BLaER1 treated with 17β-estradiol and CSF1 and Interleukin-3, amounts not matched to agents 10 nM and 100 nM (cell line): Measurements from ENCODE around the gene DEFB119.
"Not testable (repeated sequence)": the region's sequence is repeated elsewhere in the genome, so short reads cannot be mapped to it uniquely, and the experiment has no call there.

Experiments used
- H3K27ac ChIP-seq, 11 experiments: shearing (Covaris generic); formaldehyde crosslinking; 2 replicates each; pipeline ENCODE4 v1.8.1; 2022
- H3K27me3 ChIP-seq, 11 experiments: shearing (Covaris generic); formaldehyde crosslinking; 2 replicates each; pipeline ENCODE4 v1.8.1; 2022
- H3K36me3 ChIP-seq, 11 experiments: shearing (Covaris generic); formaldehyde crosslinking; 2 replicates each; pipeline ENCODE4 v1.8.1; 2022
- H3K4me1 ChIP-seq, 10 experiments: shearing (Covaris generic); formaldehyde crosslinking; 2 replicates each; pipeline ENCODE4 v1.8.1; 2022
- H3K4me2 ChIP-seq, 11 experiments: shearing (Covaris generic); formaldehyde crosslinking; 2 replicates each; pipeline ENCODE4 v1.8.1; 2022
- H3K4me3 ChIP-seq, 10 experiments: shearing (Covaris generic); formaldehyde crosslinking; 2 replicates each; pipeline ENCODE4 v1.8.1; 2022
- H3K9ac ChIP-seq, 11 experiments: shearing (Covaris generic); formaldehyde crosslinking; 2 replicates each; pipeline ENCODE4 v1.8.1; 2022
- H3K9me3 ChIP-seq, 11 experiments: shearing (Covaris generic); formaldehyde crosslinking; replicated peaks in 1 of 11; 2 replicates each; pipeline ENCODE4 v1.8.1; 2022
- H4K20me1 ChIP-seq, 11 experiments: shearing (Covaris generic); formaldehyde crosslinking; 2 replicates each; pipeline ENCODE4 v1.8.1; 2022
- Cebpa-rat ChIP-seq, 11 experiments: shearing (Covaris generic); IDR thresholded peaks; 2 replicates each; pipeline ENCODE4 v1.8.1; 2022

DEFB119 gene

GRCh38 chr20:31390490-31390889 lies at the start of gene DEFB119:
DEFB119 (minus strand) TSS chr20:31390590; CDS start chr20:31390483, 107 bp downstream.
- no peak for TF ChIP-seq Cebpa-rat (IDR thresholded peaks at IDR 0.05)
- Histone ChIP-seq H4K20me1 (no peaks in the 10 kb centered on the region), H3K4me2 (no peak within 1 kb of the TSS), H3K4me1 (no peaks in the 10 kb centered on the region), H3K9ac (no peak within 1 kb of the TSS), H3K27ac (no peak within 1 kb of the TSS), H3K9me3 (no peaks in the 10 kb centered on the region), H3K36me3 (no peaks in the 10 kb centered on the region), H3K27me3 (no peaks in the 10 kb centered on the region), H3K4me3 (no peak within 1 kb of the TSS)

GRCh38 chr20:31430568-31431115 lies 40.3 kb upstream of the DEFB119 start:
- H3K27me3 ChIP-seq: no peaks in the 10 kb centered on the region
- no peak for TF ChIP-seq Cebpa-rat (IDR thresholded peaks at IDR 0.05)
- H3K4me2 ChIP-seq: no peak overlapping the region
- H3K36me3 ChIP-seq: no peaks in the 10 kb centered on the region
- no peaks in the 10 kb centered on the region for H3K4me1 ChIP-seq
- no peak overlapping the region for H3K9ac ChIP-seq
- H3K4me3 ChIP-seq: no peak overlapping the region
- peaks cover 0 to 9% (median 5%) of the 10 kb centered on the region in 11 experiments; a peak in 9 of 22 replicates for H3K9me3 ChIP-seq
- no peaks in the 10 kb centered on the region for H4K20me1 ChIP-seq
- H3K27ac ChIP-seq: no peak overlapping the region

- H3K4me1 ChIP-seq, H3K27me3 ChIP-seq, H3K4me2 ChIP-seq, H3K9ac ChIP-seq, H3K36me3 ChIP-seq, H3K4me3 ChIP-seq, H3K27ac ChIP-seq, H4K20me1 ChIP-seq: not testable (repeated sequence)
- peaks cover 0 to 14% (median 8%) of the 10 kb centered on the region in 11 experiments; a peak in 10 of 22 replicates for H3K9me3 ChIP-seq
Observed at GRCh38 chr20:31427576-31427975, 37.2 kb upstream of the DEFB119 start.

- not testable (repeated sequence) for H3K27me3 ChIP-seq, H4K20me1 ChIP-seq, H3K27ac ChIP-seq, H3K4me1 ChIP-seq, H3K9ac ChIP-seq, H3K4me2 ChIP-seq, H3K4me3 ChIP-seq, H3K36me3 ChIP-seq
- peaks cover 0 to 14% (median 8%) of the 10 kb centered on the region in 11 experiments; a peak in 10 of 22 replicates for H3K9me3 ChIP-seq
Observed at GRCh38 chr20:31426891-31427551, 36.6 kb upstream of the DEFB119 start.

GRCh38 chr20:31425797-31426196 lies 35.4 kb upstream of the DEFB119 start:
- no peak overlapping the region for H3K27ac ChIP-seq
- H3K4me1 ChIP-seq: no peaks in the 10 kb centered on the region
- H3K9me3 ChIP-seq: peaks cover 0 to 14% (median 8%) of the 10 kb centered on the region in 11 experiments; a peak in 10 of 22 replicates
- H3K4me2 ChIP-seq: no peak overlapping the region
- no peaks in the 10 kb centered on the region for H3K27me3 ChIP-seq
- H4K20me1 ChIP-seq: no peaks in the 10 kb centered on the region
- TF ChIP-seq Cebpa-rat (IDR thresholded peaks at IDR 0.05): no peak
- H3K4me3 ChIP-seq: no peak overlapping the region
- no peak overlapping the region for H3K9ac ChIP-seq
- no peaks in the 10 kb centered on the region for H3K36me3 ChIP-seq

GRCh38 chr20:31418307-31418706 lies 27.9 kb upstream of the DEFB119 start:
- Histone ChIP-seq H3K36me3 (no peaks in the 10 kb centered on the region), H3K27ac (no peak overlapping the region), H3K4me1 (no peaks in the 10 kb centered on the region), H4K20me1 (no peaks in the 10 kb centered on the region), H3K27me3 (no peaks in the 10 kb centered on the region), H3K9me3 (no peaks in the 10 kb centered on the region), H3K4me2 (no peak overlapping the region), H3K9ac (no peak overlapping the region), H3K4me3 (no peak overlapping the region)
- no peak for TF ChIP-seq Cebpa-rat (IDR thresholded peaks at IDR 0.05)

GRCh38 chr20:31415653-31416052 lies 25.3 kb upstream of the DEFB119 start:
- Histone ChIP-seq H3K4me3 (no peak overlapping the region), H3K4me2 (no peak overlapping the region), H3K36me3 (no peaks in the 10 kb centered on the region), H3K27ac (no peak overlapping the region), H3K9ac (no peak overlapping the region), H3K27me3 (no peaks in the 10 kb centered on the region), H3K4me1 (no peaks in the 10 kb centered on the region), H3K9me3 (no peaks in the 10 kb centered on the region), H4K20me1 (no peaks in the 10 kb centered on the region)
- TF ChIP-seq Cebpa-rat (IDR thresholded peaks at IDR 0.05): no peak

- H3K27me3 ChIP-seq: no peaks in the 10 kb centered on the region
- H3K9me3 ChIP-seq: peaks cover 0 to 5% (median 0%) of the 10 kb centered on the region in 11 experiments; a peak in 2 of 22 replicates
- no peaks in the 10 kb centered on the region for H4K20me1 ChIP-seq
- H3K4me3 ChIP-seq: no peak overlapping the region
- H3K9ac ChIP-seq: no peak overlapping the region
- no peak for TF ChIP-seq Cebpa-rat (IDR thresholded peaks at IDR 0.05)
- no peak overlapping the region for H3K4me2 ChIP-seq
- no peaks in the 10 kb centered on the region for H3K4me1 ChIP-seq
- no peak overlapping the region for H3K27ac ChIP-seq
- no peaks in the 10 kb centered on the region for H3K36me3 ChIP-seq
Observed at GRCh38 chr20:31414381-31414780, 24.0 kb upstream of the DEFB119 start.

GRCh38 chr20:31410011-31410410 lies 19.6 kb upstream of the DEFB119 start:
- no peaks in the 10 kb centered on the region for H3K4me1 ChIP-seq
- H3K36me3 ChIP-seq: no peaks in the 10 kb centered on the region
- peaks cover 0 to 10% (median 0%) of the 10 kb centered on the region in 11 experiments; a peak in 5 of 22 replicates for H3K9me3 ChIP-seq
- no peak overlapping the region for H3K27ac ChIP-seq
- no peak for TF ChIP-seq Cebpa-rat (IDR thresholded peaks at IDR 0.05)
- no peaks in the 10 kb centered on the region for H3K27me3 ChIP-seq
- H3K4me2 ChIP-seq: no peak overlapping the region
- no peak overlapping the region for H3K9ac ChIP-seq
- H4K20me1 ChIP-seq: no peaks in the 10 kb centered on the region
- no peak overlapping the region for H3K4me3 ChIP-seq

GRCh38 chr20:31406115-31406514 lies 15.7 kb upstream of the DEFB119 start, which contains the start of gene DEFB121:
DEFB121 (minus strand) TSS chr20:31406215; CDS start chr20:31406152, 63 bp downstream.
- Histone ChIP-seq H3K9me3 (peaks cover 0 to 13% (median 0%) of the 10 kb centered on the region in 11 experiments; a peak in 5 of 22 replicates), H3K36me3 (no peaks in the 10 kb centered on the region), H3K4me1 (no peaks in the 10 kb centered on the region), H3K9ac (no peak within 1 kb of the TSS), H4K20me1 (no peaks in the 10 kb centered on the region), H3K4me3 (no peak within 1 kb of the TSS), H3K27ac (no peak within 1 kb of the TSS), H3K27me3 (no peaks in the 10 kb centered on the region), H3K4me2 (no peak within 1 kb of the TSS)
- TF ChIP-seq Cebpa-rat (IDR thresholded peaks at IDR 0.05): no peak
